Activated CD4-positive, CD25-positive, alpha-beta regulatory T cell treated with anti-CD3 and anti-CD28 coated beads, Interleukin-2, amount 50 U/mL, for 24 hours (primary cell): ENCODE measurements around the gene RRBP1.

Experiments
- ATAC-seq, 2 donors: fragments of 150-1000 bp; cut with Tn5 transposase; one replicate each; pipeline ENCODE4 v1.10.0; 2021; ENCODE audit warnings: mild to moderate bottlenecking in 1 of 2, moderate library complexity in 1 of 2

RRBP1 gene

GRCh38 chr20:17682103-17682888, at the start of gene RRBP1:
Gene RRBP1, minus strand, starts transcription at chr20:17682242. Its CDS starts 21,735 bp downstream, at chr20:17660507.
- peak; percentile 95 for ATAC-seq

- no peak for ATAC-seq
Observed at GRCh38 chr20:17731233-17731632, 49.2 kb upstream of the RRBP1 start.

- ATAC-seq, result no peak
Observed at GRCh38 chr20:17730071-17730470, 48.0 kb upstream of the RRBP1 start.

GRCh38 chr20:17728074-17728473, 46.0 kb upstream of the RRBP1 start:
- ATAC-seq, result no peak

- no peak for ATAC-seq
Observed at GRCh38 chr20:17727351-17727750, 45.3 kb upstream of the RRBP1 start.

- ATAC-seq, result no peak
Observed at GRCh38 chr20:17726902-17727301, 44.9 kb upstream of the RRBP1 start.

- ATAC-seq, result no peak
Observed at GRCh38 chr20:17725094-17725835, 43.2 kb upstream of the RRBP1 start.

GRCh38 chr20:17723301-17723691, 41.3 kb upstream of the RRBP1 start:
- ATAC-seq, result no peak

GRCh38 chr20:17722493-17723300, 40.7 kb upstream of the RRBP1 start:
- no peak for ATAC-seq

GRCh38 chr20:17721802-17722486, 39.9 kb upstream of the RRBP1 start:
- ATAC-seq, result no peak

- no peak for ATAC-seq
Observed at GRCh38 chr20:17720755-17721154, 38.7 kb upstream of the RRBP1 start.

- no peak for ATAC-seq
Observed at GRCh38 chr20:17716331-17716730, 34.3 kb upstream of the RRBP1 start.

- ATAC-seq, result no peak
Observed at GRCh38 chr20:17715075-17715474, 33.0 kb upstream of the RRBP1 start.

- ATAC-seq, result no peak
Observed at GRCh38 chr20:17714597-17714996, 32.6 kb upstream of the RRBP1 start.

- no peak for ATAC-seq
Observed at GRCh38 chr20:17712708-17713107, 30.7 kb upstream of the RRBP1 start.

GRCh38 chr20:17712201-17712600, 30.2 kb upstream of the RRBP1 start:
- no peak for ATAC-seq

- no peak for ATAC-seq
Observed at GRCh38 chr20:17711267-17711627, 29.2 kb upstream of the RRBP1 start.

GRCh38 chr20:17710379-17711266, 28.6 kb upstream of the RRBP1 start:
- ATAC-seq, result no peak

- no peak for ATAC-seq
Observed at GRCh38 chr20:17709361-17710293, 27.6 kb upstream of the RRBP1 start.

GRCh38 chr20:17708675-17709360, 26.8 kb upstream of the RRBP1 start:
- no peak for ATAC-seq
